ENCODE measurements around the gene ZNF674.

ZNF674 gene

GRCh38 chrX:46545111-46546005 is at the start of gene ZNF674:
Gene ZNF674 (minus strand): TSS chrX:46545421. CDS start chrX:46542087, 3,334 bp downstream.
- peak; percentile 53 for DNase-seq

- no peak for DNase-seq
Measured at GRCh38 chrX:46589977-46590723, 44.9 kb upstream of the ZNF674 start.

- no peak for DNase-seq
Measured at GRCh38 chrX:46588263-46588662, 43.0 kb upstream of the ZNF674 start.

- DNase-seq: no peak
Measured at GRCh38 chrX:46587753-46588171, 42.5 kb upstream of the ZNF674 start.

GRCh38 chrX:46587158-46587557 is 41.9 kb upstream of the ZNF674 start:
- DNase-seq: no peak

- DNase-seq: no peak
Measured at GRCh38 chrX:46584736-46585135, 39.5 kb upstream of the ZNF674 start.

- DNase-seq: no peak
Measured at GRCh38 chrX:46582966-46583365, 37.7 kb upstream of the ZNF674 start.

GRCh38 chrX:46582325-46582724 is 37.1 kb upstream of the ZNF674 start:
- DNase-seq: no peak

- no peak for DNase-seq
Measured at GRCh38 chrX:46580613-46581012, 35.4 kb upstream of the ZNF674 start.

- DNase-seq: no peak
Measured at GRCh38 chrX:46579250-46579649, 34.0 kb upstream of the ZNF674 start.

- DNase-seq: no peak
Measured at GRCh38 chrX:46577221-46578005, 32.2 kb upstream of the ZNF674 start.

- no peak for DNase-seq
Measured at GRCh38 chrX:46576458-46576857, 31.2 kb upstream of the ZNF674 start.

- no peak for DNase-seq
Measured at GRCh38 chrX:46575991-46576392, 30.8 kb upstream of the ZNF674 start.

GRCh38 chrX:46575586-46575985 is 30.4 kb upstream of the ZNF674 start:
- DNase-seq: no peak

GRCh38 chrX:46574774-46575381 is 29.7 kb upstream of the ZNF674 start:
- peak; percentile 13 for DNase-seq

GRCh38 chrX:46573892-46574773 is 28.9 kb upstream of the ZNF674 start:
- DNase-seq: peak; percentile 29

GRCh38 chrX:46573331-46573891 is 28.2 kb upstream of the ZNF674 start, which contains the start of gene CHST7:
Gene CHST7 (plus strand): TSS chrX:46573765. CDS start chrX:46573932, 167 bp downstream.
- peak; percentile 43 for DNase-seq

GRCh38 chrX:46572340-46572936 is 27.2 kb upstream of the ZNF674 start:
- DNase-seq: no peak

GRCh38 chrX:46571423-46572339 is 26.5 kb upstream of the ZNF674 start:
- DNase-seq: no peak

GRCh38 chrX:46569621-46570020 is 24.4 kb upstream of the ZNF674 start:
- DNase-seq: no peak

Measured in NCI-H1417 treated with DMSO at 0.1 percent for 48 hours (cell line).